ENCODE measurements around the gene CAPN2.

- TF ChIP-seq EP300 (IDR thresholded peaks at IDR 0.05; ENCODE audit: borderline replicate concordance) (no peak), USF1 (IDR thresholded peaks at IDR 0.05) (no peak), EGR1 (IDR thresholded peaks at IDR 0.05) (no peak), CREB1 (IDR thresholded peaks at IDR 0.05; ENCODE audit: low read depth) (no peak), ZBTB7A (IDR thresholded peaks at IDR 0.05; ENCODE audit: low read depth) (no peak), RAD21 (IDR thresholded peaks at IDR 0.05; ENCODE audit: low read depth) (no peak), CEBPB (IDR thresholded peaks at IDR 0.05) (no peak), REST (IDR thresholded peaks at IDR 0.05; ENCODE audit: low read depth) (no peak), FOXM1 (IDR thresholded peaks at IDR 0.05; ENCODE audit: borderline replicate concordance, low read depth) (no peak), TEAD4 (IDR thresholded peaks at IDR 0.05) (no peak), TAF1 (IDR thresholded peaks at IDR 0.05; ENCODE audit: low read depth) (no peak), YY1 (IDR thresholded peaks at IDR 0.05; ENCODE audit: low read depth) (no peak)
- TF ChIP-seq, protein P1, sequence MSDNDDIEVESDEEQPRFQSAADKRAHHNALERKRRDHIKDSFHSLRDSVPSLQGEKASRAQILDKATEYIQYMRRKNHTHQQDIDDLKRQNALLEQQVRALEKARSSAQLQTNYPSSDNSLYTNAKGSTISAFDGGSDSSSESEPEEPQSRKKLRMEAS (IDR thresholded peaks at IDR 0.05) = no peak
Observed at GRCh38 chr1:223754681-223755431, 42.5 kb downstream of the CAPN2 start.

All from Ishikawa (cell line).